Adrenal gland (tissue), 5 donors: ENCODE measurements around the gene CFAP73.

Experiments used
- POLR2A ChIP-seq, 2 donors: fragments of 450-650 bp; IDR thresholded peaks; one replicate each; pipeline ENCODE4 v1.6.1; 2017; ENCODE audit warnings: antibody characterized with exemption in 2 of 2, mild to moderate bottlenecking in 2 of 2, moderate library complexity in 1 of 2
- TF ChIP-seq, protein P1 (sequence below), 6 experiments: fragments of 450-650 bp in 4 of 6; fragments of 200-600 bp in 2 of 6; sonication (generic) in 1 of 6; IDR thresholded peaks; 1 replicate in 5 of 6; 2 replicates in 1 of 6; pipeline versions ENCODE4 v1.5.1 to v1.8.0; 2016 to 2021; ENCODE audit warnings: antibody characterized with exemption in 6 of 6, mild to moderate bottlenecking in 2 of 6, moderate library complexity in 1 of 6
- donor health status: DM: no; HTN: no; CAD: no.

DNA sequence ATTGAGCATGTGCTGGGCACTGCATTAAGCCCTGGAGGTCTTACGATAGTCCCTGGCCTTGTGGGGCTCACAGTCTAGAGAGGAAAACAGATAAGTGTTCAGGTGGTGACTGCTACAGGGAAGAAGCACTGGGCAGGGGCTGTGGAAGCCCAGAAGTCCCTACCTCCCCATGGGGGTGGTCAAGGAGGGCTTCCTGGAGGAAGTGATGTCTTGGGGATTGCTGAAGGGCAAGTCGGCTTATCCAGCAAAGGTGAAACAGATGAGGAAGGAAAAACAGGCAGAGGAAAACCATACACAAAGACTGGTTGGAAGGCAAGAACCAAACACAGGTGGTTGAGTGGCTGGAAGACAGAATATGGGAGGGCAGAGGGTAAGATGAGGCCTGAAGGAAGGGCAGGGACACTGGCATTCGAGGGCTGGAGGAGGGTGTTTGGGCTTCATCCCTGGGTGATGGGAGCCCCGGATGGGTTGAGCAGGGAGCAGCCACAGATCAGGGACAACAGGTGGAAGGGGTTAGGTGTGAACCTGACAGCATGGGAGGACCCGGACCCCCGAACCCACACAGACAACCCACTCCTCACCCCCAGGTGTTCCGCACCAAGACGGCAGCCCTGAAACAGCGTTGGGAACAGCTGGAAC lies 2.8 kb downstream of the CFAP73 start:
- TF ChIP-seq, protein P1, sequence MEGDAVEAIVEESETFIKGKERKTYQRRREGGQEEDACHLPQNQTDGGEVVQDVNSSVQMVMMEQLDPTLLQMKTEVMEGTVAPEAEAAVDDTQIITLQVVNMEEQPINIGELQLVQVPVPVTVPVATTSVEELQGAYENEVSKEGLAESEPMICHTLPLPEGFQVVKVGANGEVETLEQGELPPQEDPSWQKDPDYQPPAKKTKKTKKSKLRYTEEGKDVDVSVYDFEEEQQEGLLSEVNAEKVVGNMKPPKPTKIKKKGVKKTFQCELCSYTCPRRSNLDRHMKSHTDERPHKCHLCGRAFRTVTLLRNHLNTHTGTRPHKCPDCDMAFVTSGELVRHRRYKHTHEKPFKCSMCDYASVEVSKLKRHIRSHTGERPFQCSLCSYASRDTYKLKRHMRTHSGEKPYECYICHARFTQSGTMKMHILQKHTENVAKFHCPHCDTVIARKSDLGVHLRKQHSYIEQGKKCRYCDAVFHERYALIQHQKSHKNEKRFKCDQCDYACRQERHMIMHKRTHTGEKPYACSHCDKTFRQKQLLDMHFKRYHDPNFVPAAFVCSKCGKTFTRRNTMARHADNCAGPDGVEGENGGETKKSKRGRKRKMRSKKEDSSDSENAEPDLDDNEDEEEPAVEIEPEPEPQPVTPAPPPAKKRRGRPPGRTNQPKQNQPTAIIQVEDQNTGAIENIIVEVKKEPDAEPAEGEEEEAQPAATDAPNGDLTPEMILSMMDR (IDR thresholded peaks at IDR 0.05): no peak
- no peak for TF ChIP-seq POLR2A (IDR thresholded peaks at IDR 0.05)
